ENCODE results near the gene NRL. TPM values are rescaled to one million over a fixed set of nuclear protein-coding genes. Genes with fewer than 3 reads are reported as not detected.

The NRL gene
- total RNA-seq, 1 donor from 2014 or later: 1.8 TPM

GRCh38 chr14:24150061-24150460 lies 35.3 kb upstream of the NRL start:
- H3K36me3 Mint-ChIP-seq (ENCODE audit: low read depth): peaks cover 73% of the 10 kb centered on the region
- no peak for DNase-seq (ENCODE audit: low spot score)
- H3K4me1 Mint-ChIP-seq (ENCODE audit: low read depth): peaks cover 24% of the 10 kb centered on the region
- H3K27ac Mint-ChIP-seq: no peak overlapping the region
- H3K9me3 Mint-ChIP-seq: no peaks in the 10 kb centered on the region
- no peaks in the 10 kb centered on the region for H3K27me3 Mint-ChIP-seq (ENCODE audit: low read depth)
- intact Hi-C loops (cut with micrococcal nuclease): no loop called here
- H3K4me3 Mint-ChIP-seq (ENCODE audit: low read depth): no peak overlapping the region

GRCh38 chr14:24149302-24149969 lies 34.7 kb upstream of the NRL start:
- Mint-ChIP-seq H3K4me3 (ENCODE audit: low read depth) (peak overlapping the region; percentile 100), H3K9me3 (no peaks in the 10 kb centered on the region), H3K27me3 (ENCODE audit: low read depth) (no peaks in the 10 kb centered on the region), H3K4me1 (ENCODE audit: low read depth) (peaks cover 30% of the 10 kb centered on the region), H3K27ac (no peak overlapping the region), H3K36me3 (ENCODE audit: low read depth) (peaks cover 73% of the 10 kb centered on the region)
- DNase-seq (ENCODE audit: low spot score): no peak
- intact Hi-C loops (cut with micrococcal nuclease): no loop called here

- H3K9me3 Mint-ChIP-seq: no peaks in the 10 kb centered on the region
- peak overlapping the region; percentile 100 for H3K4me3 Mint-ChIP-seq (ENCODE audit: low read depth)
- intact Hi-C loops (cut with micrococcal nuclease): loop anchor here (1.0 to 2.0 kb wide), 4 partner anchors 12 to 41 kb away; partner anchors contain the start of genes DCAF11, IPO4, IRF9 and NRL
- H3K4me1 Mint-ChIP-seq (ENCODE audit: low read depth): peaks cover 40% of the 10 kb centered on the region
- H3K27ac Mint-ChIP-seq: peak overlapping the region; percentile 69
- peaks cover 82% of the 10 kb centered on the region for H3K36me3 Mint-ChIP-seq (ENCODE audit: low read depth)
- no peaks in the 10 kb centered on the region for H3K27me3 Mint-ChIP-seq (ENCODE audit: low read depth)
- no peak for DNase-seq (ENCODE audit: low spot score)
Observed at GRCh38 chr14:24147761-24148428, 33.1 kb upstream of the NRL start.

- H3K36me3 Mint-ChIP-seq (ENCODE audit: low read depth): peaks cover 81% of the 10 kb centered on the region
- peak; percentile 97 for DNase-seq (ENCODE audit: low spot score)
- intact Hi-C loops (cut with micrococcal nuclease): loop anchor here (1.0 to 2.0 kb wide), 5 partner anchors 11 to 85 kb away; partner anchors contain the start of genes DCAF11, GMPR2, IPO4 and IRF9
- no peaks in the 10 kb centered on the region for H3K9me3 Mint-ChIP-seq
- H3K4me3 Mint-ChIP-seq (ENCODE audit: low read depth): peak within 1 kb of the TSS; percentile 100
- H3K27me3 Mint-ChIP-seq (ENCODE audit: low read depth): no peaks in the 10 kb centered on the region
- H3K4me1 Mint-ChIP-seq (ENCODE audit: low read depth): peaks cover 43% of the 10 kb centered on the region
- H3K27ac Mint-ChIP-seq: peak within 1 kb of the TSS; percentile 100
Observed at GRCh38 chr14:24146978-24147760, 32.4 kb upstream of the NRL start, which contains the start of gene RNF31. Gene RNF31, plus strand, starts transcription at chr14:24147498. Its CDS starts 201 bp downstream, at chr14:24147699.

- Mint-ChIP-seq H3K36me3 (ENCODE audit: low read depth) (peaks cover 80% of the 10 kb centered on the region), H3K9me3 (no peaks in the 10 kb centered on the region), H3K27me3 (ENCODE audit: low read depth) (no peaks in the 10 kb centered on the region), H3K4me3 (ENCODE audit: low read depth) (peak within 1 kb of the TSS; percentile 100), H3K27ac (peak within 1 kb of the TSS; percentile 100), H3K4me1 (ENCODE audit: low read depth) (peaks cover 47% of the 10 kb centered on the region)
- intact Hi-C loops (cut with micrococcal nuclease): loop anchor here (1.0 to 2.0 kb wide), 2 partner anchors 42 to 86 kb away; partner anchors contain the start of genes GMPR2, IPO4 and NEDD8
- DNase-seq (ENCODE audit: low spot score): peak; percentile 90
Observed at GRCh38 chr14:24146453-24146977, 31.8 kb upstream of the NRL start, which contains the start of gene PSME2. Gene PSME2, minus strand, starts transcription at chr14:24146610. Its CDS starts 29 bp downstream, at chr14:24146581.

- H3K4me1 Mint-ChIP-seq (ENCODE audit: low read depth): peaks cover 47% of the 10 kb centered on the region
- H3K27me3 Mint-ChIP-seq (ENCODE audit: low read depth): no peaks in the 10 kb centered on the region
- intact Hi-C loops (cut with micrococcal nuclease): loop anchor here (1.0 to 2.0 kb wide), 2 partner anchors 43 to 86 kb away; partner anchors contain the start of genes GMPR2, IPO4 and NEDD8
- H3K4me3 Mint-ChIP-seq (ENCODE audit: low read depth): peak overlapping the region; percentile 100
- H3K9me3 Mint-ChIP-seq: no peaks in the 10 kb centered on the region
- peak overlapping the region; percentile 100 for H3K27ac Mint-ChIP-seq
- H3K36me3 Mint-ChIP-seq (ENCODE audit: low read depth): peaks cover 74% of the 10 kb centered on the region
- DNase-seq (ENCODE audit: low spot score): no peak
Observed at GRCh38 chr14:24145690-24146452, 31.1 kb upstream of the NRL start.

GRCh38 chr14:24145219-24145618 lies 30.5 kb upstream of the NRL start:
- Mint-ChIP-seq H3K36me3 (ENCODE audit: low read depth) (peaks cover 73% of the 10 kb centered on the region), H3K27me3 (ENCODE audit: low read depth) (no peaks in the 10 kb centered on the region)

GRCh38 chr14:24144451-24144850 lies 29.7 kb upstream of the NRL start:
- Mint-ChIP-seq H3K4me1 (ENCODE audit: low read depth) (peaks cover 44% of the 10 kb centered on the region), H3K4me3 (ENCODE audit: low read depth) (peak overlapping the region; percentile 100), H3K36me3 (ENCODE audit: low read depth) (peaks cover 71% of the 10 kb centered on the region), H3K27ac (peak overlapping the region; percentile 72), H3K9me3 (no peaks in the 10 kb centered on the region), H3K27me3 (ENCODE audit: low read depth) (no peaks in the 10 kb centered on the region)
- DNase-seq (ENCODE audit: low spot score): no peak
- intact Hi-C loops (cut with micrococcal nuclease): loop anchor here (5.0 kb wide), 1 partner anchor 68 kb away; the partner anchor contains the start of gene CHMP4A

More at GRCh38 chr14:24145219-24145618, 30.5 kb upstream of the NRL start:
- no peak for DNase-seq (ENCODE audit: low spot score)
- Mint-ChIP-seq H3K4me1 (ENCODE audit: low read depth) (peaks cover 43% of the 10 kb centered on the region), H3K4me3 (ENCODE audit: low read depth) (peak overlapping the region; percentile 100), H3K27ac (peak overlapping the region; percentile 100), H3K9me3 (no peaks in the 10 kb centered on the region)
- intact Hi-C loops (cut with micrococcal nuclease): no loop called here

GRCh38 chr14:24143511-24143910 lies 28.8 kb upstream of the NRL start:
- Mint-ChIP-seq H3K27ac (no peak overlapping the region), H3K27me3 (ENCODE audit: low read depth) (no peaks in the 10 kb centered on the region), H3K36me3 (ENCODE audit: low read depth) (peaks cover 71% of the 10 kb centered on the region), H3K4me1 (ENCODE audit: low read depth) (peaks cover 50% of the 10 kb centered on the region), H3K4me3 (ENCODE audit: low read depth) (peak overlapping the region; percentile 0), H3K9me3 (no peaks in the 10 kb centered on the region)
- intact Hi-C loops (cut with micrococcal nuclease): loop anchor here (5.0 kb wide), 1 partner anchor 69 kb away; the partner anchor contains the start of gene CHMP4A
- no peak for DNase-seq (ENCODE audit: low spot score)

- Mint-ChIP-seq H3K4me3 (ENCODE audit: low read depth) (peak within 1 kb of the TSS; percentile 91), H3K4me1 (ENCODE audit: low read depth) (peaks cover 58% of the 10 kb centered on the region), H3K27me3 (ENCODE audit: low read depth) (no peaks in the 10 kb centered on the region), H3K36me3 (ENCODE audit: low read depth) (peaks cover 82% of the 10 kb centered on the region), H3K9me3 (no peaks in the 10 kb centered on the region), H3K27ac (peak within 1 kb of the TSS; percentile 79)
- intact Hi-C loops (cut with micrococcal nuclease): loop anchor here (1.0 to 5.0 kb wide), 3 partner anchors 20 to 71 kb away; partner anchors contain the start of genes CHMP4A, DCAF11, IRF9 and NRL
- peak; percentile 100 for DNase-seq (ENCODE audit: low spot score)
Observed at GRCh38 chr14:24141097-24141880, 26.5 kb upstream of the NRL start, which contains the start of gene EMC9. Gene EMC9, minus strand, starts transcription at chr14:24141591. Its CDS starts 287 bp downstream, at chr14:24141304.

All from activated T-helper 2 cell treated with anti-CD3 and anti-CD28 coated beads, Interferon-gamma antibody, Interleukin-2, Interleukin-4, amounts not matched to agents 10 μg/mL and 5 μg/mL and 100 μg/mL, durations not matched to agents 14 hours and 24 hours and 36 hours (primary cell).